WTC11 (cell line): ENCODE results near the gene KSR1. TPM values are rescaled to one million over a fixed set of nuclear protein-coding genes. Genes with fewer than 3 reads are reported as not detected.

ENCODE experiments used
- ATAC-seq: fragments of 200-7000 bp; cut with Tn5 transposase; 2 replicates; pipeline ENCODE4 v1.10.0; 2021; ENCODE audit warnings: mild to moderate bottlenecking, moderate library complexity
- CTCF ChIA-PET: fragments of 300-600 bp; sonication (Branson Sonifier 250); formaldehyde crosslinking; loops from one replicate; lab custom pipeline; 2021; ENCODE audit warnings: antibody characterized with exemption; lab: Charles Lee
- POLR2A ChIA-PET: fragments of 350-600 bp; sonication (Branson Sonifier 250); formaldehyde crosslinking; loops from one replicate; lab custom pipeline; 2021; ENCODE audit warnings: antibody characterized with exemption; lab: Charles Lee
- DNase-seq: peaks from one replicate; pipeline ENCODE4 v3.0.0; 2021; ENCODE audit warnings: low spot score
- H3K27ac Mint-ChIP-seq: 2 replicates; pipeline ENCODE4 v1.8.0; 2021; ENCODE audit warnings: mixed read lengths
- H3K27me3 Mint-ChIP-seq: 2 replicates; pipeline ENCODE4 v1.8.0; 2021; ENCODE audit warnings: low read depth, mild to moderate bottlenecking, moderate library complexity, mixed read lengths
- H3K36me3 Mint-ChIP-seq: 2 replicates; pipeline ENCODE4 v1.8.0; 2021; ENCODE audit warnings: mixed read lengths
- H3K4me1 Mint-ChIP-seq: 2 replicates; pipeline ENCODE4 v1.8.0; 2022; ENCODE audit warnings: mixed read lengths
- H3K4me3 Mint-ChIP-seq: 2 replicates; pipeline ENCODE4 v1.8.0; 2021; ENCODE audit warnings: mild to moderate bottlenecking, moderate library complexity, mixed read lengths
- H3K9me3 Mint-ChIP-seq: 2 replicates; pipeline ENCODE4 v1.8.0; 2021; ENCODE audit warnings: mixed read lengths
- ELF4 ChIP-seq: sonication (generic); formaldehyde crosslinking; IDR thresholded peaks from 2 replicates; pipeline ENCODE4 v1.8.1; 2022; ENCODE audit warnings: low read depth, mild to moderate bottlenecking, moderate library complexity, missing genetic modification reagents
- FOXJ3 ChIP-seq: sonication (generic); formaldehyde crosslinking; IDR thresholded peaks from 2 replicates; pipeline ENCODE4 v1.9.0; 2021; ENCODE audit warnings: missing genetic modification reagents, mild to moderate bottlenecking, borderline replicate concordance
- FOXP1 ChIP-seq: sonication (generic); formaldehyde crosslinking; IDR thresholded peaks from 2 replicates; pipeline ENCODE4 v1.8.0; 2022; ENCODE audit warnings: missing genetic modification reagents, mild to moderate bottlenecking, moderate library complexity, borderline replicate concordance
- GABPB1 ChIP-seq: sonication (generic); formaldehyde crosslinking; IDR thresholded peaks from 2 replicates; pipeline ENCODE4 v1.8.1; 2023; ENCODE audit warnings: mild to moderate bottlenecking, missing genetic modification reagents
- HMGA2 ChIP-seq: fragments of 250-450 bp; sonication (Bioruptor Pico); IDR thresholded peaks from 2 replicates; pipeline ENCODE4 v1.4.0; 2021; ENCODE audit warnings: mild to moderate bottlenecking, moderate library complexity
- KAT7 ChIP-seq: sonication (generic); formaldehyde crosslinking; IDR thresholded peaks from 2 replicates; pipeline ENCODE4 v1.8.1; 2023; ENCODE audit warnings: missing genetic modification reagents, mild to moderate bottlenecking, borderline replicate concordance
- ZNF396 ChIP-seq: fragments of 250-450 bp; sonication (Bioruptor Pico); IDR thresholded peaks from 2 replicates; pipeline ENCODE4 v1.8.0; 2021; ENCODE audit warnings: mild to moderate bottlenecking, moderate library complexity, borderline replicate concordance
- ZNF416 ChIP-seq: fragments of 250-450 bp; sonication (Bioruptor Pico); IDR thresholded peaks from 2 replicates; pipeline ENCODE4 v1.9.0; 2021; ENCODE audit warnings: mild to moderate bottlenecking, inconsistent platforms
- ZNF423 ChIP-seq: fragments of 250-450 bp; sonication (Bioruptor Pico); IDR thresholded peaks from 2 replicates; pipeline ENCODE4 v2.1.2; 2022; ENCODE audit warnings: mild to moderate bottlenecking, moderate library complexity
- total RNA-seq: library from RNA; stranded (reverse); gene quantifications from 3 replicates; pipeline ENCODE4 v1.2.3, GENCODE V29; 2021
- TF ChIP-seq, protein P1 (sequence below): sonication (generic); formaldehyde crosslinking; IDR thresholded peaks from 2 replicates; pipeline ENCODE4 v1.8.0; 2022; ENCODE audit warnings: mild to moderate bottlenecking, missing genetic modification reagents
- TF ChIP-seq, protein P2 (sequence below): fragments of 250-450 bp; sonication (Bioruptor Pico); IDR thresholded peaks from 2 replicates; pipeline ENCODE4 v2.1.2; 2022; ENCODE audit warnings: mild to moderate bottlenecking, moderate library complexity
- TF ChIP-seq, protein P3 (sequence below): fragments of 250-450 bp; sonication (Bioruptor Pico); IDR thresholded peaks from 2 replicates; pipeline ENCODE4 v1.9.0; 2021; ENCODE audit warnings: mild to moderate bottlenecking
- TF ChIP-seq, protein P4 (sequence below): sonication (generic); formaldehyde crosslinking; IDR thresholded peaks from 2 replicates; pipeline ENCODE4 v1.8.1; 2022; ENCODE audit warnings: low read depth, missing genetic modification reagents, borderline replicate concordance

Gene KSR1
- total RNA-seq, 1 experiment from 2014 or later: 45.5 TPM

DNA sequence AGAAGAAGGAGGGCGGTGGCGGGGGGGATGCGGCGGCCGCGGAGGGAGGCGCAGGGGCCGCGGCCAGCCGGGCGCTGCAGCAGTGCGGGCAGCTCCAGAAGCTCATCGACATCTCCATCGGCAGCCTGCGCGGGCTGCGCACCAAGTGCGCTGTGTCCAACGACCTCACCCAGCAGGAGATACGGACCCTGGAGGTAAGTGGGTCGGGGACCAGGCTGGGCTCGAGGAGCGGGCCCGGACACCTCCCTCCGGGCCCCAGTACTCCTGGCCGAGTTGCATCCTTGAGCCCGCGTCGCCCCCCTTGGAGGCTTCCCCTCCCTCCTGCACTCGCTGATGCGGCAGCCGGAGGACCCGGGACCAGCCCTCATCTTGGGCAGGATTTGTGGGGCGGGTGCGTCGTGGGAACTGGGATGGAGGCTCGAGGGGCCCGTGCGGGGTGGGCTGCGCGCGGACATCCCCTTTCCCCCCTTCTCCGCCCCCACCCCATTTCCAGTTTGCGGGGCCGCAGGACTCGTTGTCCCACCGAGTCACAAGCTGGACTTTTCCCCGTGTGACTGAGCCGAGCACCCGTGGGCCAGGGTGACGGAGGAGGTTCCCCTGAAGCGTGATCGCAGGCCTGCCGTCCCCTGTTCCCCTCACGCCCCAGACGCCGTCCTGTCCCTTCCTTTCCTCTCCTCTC is 572 bp downstream of the KSR1 start:
- peak; percentile 50 for DNase-seq
- peaks cover 48% of the 10 kb centered on the region for H3K4me1 Mint-ChIP-seq
- ChIA-PET CTCF (interaction anchor here (0.6 to 3.5 kb wide), 33 partner anchors 9 to 303 kb away, joined by 3 to 41 read pairs (median 6); no protein-coding TSS in a partner anchor), POLR2A (interaction anchor here (0.8 kb wide), 1 partner anchor 146 kb away, joined by 3 read pairs; no protein-coding TSS in a partner anchor)
- H3K27me3 Mint-ChIP-seq: peaks cover 12% of the 10 kb centered on the region
- H3K4me3 Mint-ChIP-seq: peak overlapping the region; percentile 90
- H3K36me3 Mint-ChIP-seq: no peaks in the 10 kb centered on the region
- no peak for TF ChIP-seq ELF4 (CRISPR knock-in tag)
- no peak for TF ChIP-seq FOXP1 (CRISPR knock-in tag)
- TF ChIP-seq, protein P1, sequence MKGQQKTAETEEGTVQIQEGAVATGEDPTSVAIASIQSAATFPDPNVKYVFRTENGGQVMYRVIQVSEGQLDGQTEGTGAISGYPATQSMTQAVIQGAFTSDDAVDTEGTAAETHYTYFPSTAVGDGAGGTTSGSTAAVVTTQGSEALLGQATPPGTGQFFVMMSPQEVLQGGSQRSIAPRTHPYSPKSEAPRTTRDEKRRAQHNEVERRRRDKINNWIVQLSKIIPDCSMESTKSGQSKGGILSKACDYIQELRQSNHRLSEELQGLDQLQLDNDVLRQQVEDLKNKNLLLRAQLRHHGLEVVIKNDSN: no peak
- TF ChIP-seq ZNF423 (CRISPR knock-in tag): no peak
- ATAC-seq: no peak
- no peaks in the 10 kb centered on the region for H3K9me3 Mint-ChIP-seq
- H3K27ac Mint-ChIP-seq: no peak overlapping the region; the same call in 1 of the 2 replicates

DNA sequence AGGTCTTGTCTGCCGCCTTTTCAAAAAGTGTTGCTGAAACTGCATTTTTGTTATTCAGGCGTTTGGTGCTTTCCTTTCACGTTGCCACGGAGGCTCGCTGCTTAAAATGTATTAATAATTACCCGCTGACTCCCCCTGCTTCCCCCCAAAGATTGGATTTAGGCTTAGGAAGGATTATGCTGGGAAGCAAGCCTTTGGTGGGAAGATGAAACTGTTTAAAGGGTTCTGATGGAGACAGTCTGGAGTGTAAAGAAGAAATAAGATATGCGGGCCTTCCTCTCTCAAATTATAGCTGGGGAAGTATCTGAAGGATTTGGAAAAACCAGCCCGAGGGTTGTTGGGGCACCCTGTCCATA is 1.1 kb downstream of the KSR1 start:
- ChIA-PET CTCF (interaction anchor here (0.7 to 3.5 kb wide), 9 partner anchors 8 to 153 kb away, joined by 3 to 19 read pairs (median 7); no protein-coding TSS in a partner anchor), POLR2A (no interaction called here)
- peaks cover 51% of the 10 kb centered on the region for H3K4me1 Mint-ChIP-seq
- H3K36me3 Mint-ChIP-seq: no peaks in the 10 kb centered on the region
- peak overlapping the region; percentile 90 for H3K4me3 Mint-ChIP-seq
- peaks cover 12% of the 10 kb centered on the region for H3K27me3 Mint-ChIP-seq
- H3K27ac Mint-ChIP-seq: peak overlapping the region; percentile 65; the same call in 1 of the 2 replicates
- TF ChIP-seq, protein P2, sequence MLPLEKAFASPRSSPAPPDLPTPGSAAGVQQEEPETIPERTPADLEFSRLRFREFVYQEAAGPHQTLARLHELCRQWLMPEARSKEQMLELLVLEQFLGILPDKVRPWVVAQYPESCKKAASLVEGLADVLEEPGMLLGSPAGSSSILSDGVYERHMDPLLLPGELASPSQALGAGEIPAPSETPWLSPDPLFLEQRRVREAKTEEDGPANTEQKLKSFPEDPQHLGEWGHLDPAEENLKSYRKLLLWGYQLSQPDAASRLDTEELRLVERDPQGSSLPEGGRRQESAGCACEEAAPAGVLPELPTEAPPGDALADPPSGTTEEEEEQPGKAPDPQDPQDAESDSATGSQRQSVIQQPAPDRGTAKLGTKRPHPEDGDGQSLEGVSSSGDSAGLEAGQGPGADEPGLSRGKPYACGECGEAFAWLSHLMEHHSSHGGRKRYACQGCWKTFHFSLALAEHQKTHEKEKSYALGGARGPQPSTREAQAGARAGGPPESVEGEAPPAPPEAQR (CRISPR knock-in tag): no peak
- TF ChIP-seq HMGA2 (CRISPR knock-in tag): no peak
- TF ChIP-seq, protein P3, sequence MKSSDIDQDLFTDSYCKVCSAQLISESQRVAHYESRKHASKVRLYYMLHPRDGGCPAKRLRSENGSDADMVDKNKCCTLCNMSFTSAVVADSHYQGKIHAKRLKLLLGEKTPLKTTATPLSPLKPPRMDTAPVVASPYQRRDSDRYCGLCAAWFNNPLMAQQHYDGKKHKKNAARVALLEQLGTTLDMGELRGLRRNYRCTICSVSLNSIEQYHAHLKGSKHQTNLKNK (CRISPR knock-in tag): no peak
- no peak for TF ChIP-seq ZNF416 (CRISPR knock-in tag)
- no peak for TF ChIP-seq ZNF423 (CRISPR knock-in tag)
- no peak for DNase-seq
- H3K9me3 Mint-ChIP-seq: no peaks in the 10 kb centered on the region
- no peak for ATAC-seq

DNA sequence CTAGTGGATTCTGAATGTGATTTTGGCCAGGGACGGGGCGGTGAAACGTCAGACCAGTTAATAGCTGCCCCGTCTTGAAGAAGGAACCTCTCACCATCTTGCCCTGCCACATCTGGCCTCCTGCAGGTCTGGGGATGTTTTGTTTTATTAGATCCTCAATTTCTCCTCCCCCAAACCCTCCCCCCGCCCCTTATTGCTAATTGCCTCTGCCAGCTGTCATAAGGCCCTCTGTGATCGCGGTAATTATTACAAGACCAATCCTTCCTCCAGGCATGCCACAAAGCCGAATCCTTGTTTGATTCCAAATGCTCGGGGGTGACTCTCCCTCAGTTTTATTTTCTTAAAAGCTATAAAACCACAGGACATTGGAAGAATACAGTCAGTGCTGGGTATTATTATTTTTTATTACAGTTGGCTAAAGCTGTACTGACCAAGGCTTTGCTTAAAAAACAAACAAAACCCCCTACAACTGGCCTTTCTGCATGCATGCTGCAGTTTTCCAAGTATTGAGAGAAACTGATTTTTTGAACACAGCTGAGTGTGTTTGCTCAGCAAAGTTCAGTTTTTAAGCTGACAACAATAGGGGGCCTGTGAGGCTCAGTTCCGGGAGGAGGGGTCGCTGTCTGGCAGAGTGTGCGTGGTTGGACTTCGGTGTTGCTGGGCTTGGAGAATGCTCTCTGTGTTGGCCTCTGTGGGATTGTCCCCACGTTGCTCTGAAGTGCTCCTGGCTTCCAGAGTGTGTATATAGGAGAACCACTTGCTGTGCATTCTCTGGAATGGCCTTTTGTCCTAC is 1.7 kb downstream of the KSR1 start:
- no peak for DNase-seq
- H3K36me3 Mint-ChIP-seq: no peaks in the 10 kb centered on the region
- H3K27me3 Mint-ChIP-seq: peaks cover 12% of the 10 kb centered on the region
- POLR2A ChIA-PET: interaction anchor here (0.7 kb wide), 1 partner anchor 119 kb away, joined by 4 read pairs; no protein-coding TSS in a partner anchor
- peak overlapping the region; percentile 60; the same call in 1 of the 2 replicates for H3K27ac Mint-ChIP-seq
- CTCF ChIA-PET: interaction anchor here (0.6 to 3.5 kb wide), 18 partner anchors 8 to 213 kb away, joined by 3 to 19 read pairs (median 4); no protein-coding TSS in a partner anchor
- peak; percentile 6 for ATAC-seq
- H3K9me3 Mint-ChIP-seq: no peaks in the 10 kb centered on the region
- 0 out of 2 replicates have a peak, but pooled peaks have one; percentile 28 for TF ChIP-seq GABPB1 (CRISPR knock-in tag)
- TF ChIP-seq, protein P4, sequence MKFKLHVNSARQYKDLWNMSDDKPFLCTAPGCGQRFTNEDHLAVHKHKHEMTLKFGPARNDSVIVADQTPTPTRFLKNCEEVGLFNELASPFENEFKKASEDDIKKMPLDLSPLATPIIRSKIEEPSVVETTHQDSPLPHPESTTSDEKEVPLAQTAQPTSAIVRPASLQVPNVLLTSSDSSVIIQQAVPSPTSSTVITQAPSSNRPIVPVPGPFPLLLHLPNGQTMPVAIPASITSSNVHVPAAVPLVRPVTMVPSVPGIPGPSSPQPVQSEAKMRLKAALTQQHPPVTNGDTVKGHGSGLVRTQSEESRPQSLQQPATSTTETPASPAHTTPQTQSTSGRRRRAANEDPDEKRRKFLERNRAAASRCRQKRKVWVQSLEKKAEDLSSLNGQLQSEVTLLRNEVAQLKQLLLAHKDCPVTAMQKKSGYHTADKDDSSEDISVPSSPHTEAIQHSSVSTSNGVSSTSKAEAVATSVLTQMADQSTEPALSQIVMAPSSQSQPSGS: no peak
- H3K4me3 Mint-ChIP-seq: peak overlapping the region; percentile 90
- peaks cover 55% of the 10 kb centered on the region for H3K4me1 Mint-ChIP-seq

DNA sequence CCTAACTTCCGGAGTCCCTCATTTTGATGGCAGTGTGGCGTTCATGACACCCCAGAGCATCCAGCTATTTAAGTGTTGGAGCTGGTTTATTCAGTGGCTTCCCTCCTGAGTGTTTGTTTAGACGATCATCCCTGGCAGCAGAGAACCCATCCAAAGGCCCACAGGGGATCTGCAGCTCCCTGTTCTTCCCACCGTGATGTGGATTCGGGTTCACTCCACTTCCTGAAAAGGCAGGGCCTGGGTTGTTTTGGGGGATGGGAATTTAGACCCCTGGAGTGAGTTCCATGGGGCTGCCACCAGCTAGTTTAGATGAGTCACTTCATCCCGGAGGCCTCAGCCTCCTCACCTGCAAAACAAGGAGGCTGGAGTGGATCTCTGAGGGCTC is 2.3 kb downstream of the KSR1 start:
- peak; percentile 12 for ATAC-seq
- CTCF ChIA-PET: interaction anchor here (0.6 to 3.5 kb wide), 16 partner anchors 16 to 213 kb away, joined by 3 to 19 read pairs (median 4); no protein-coding TSS in a partner anchor

More for the DNA sequence above, 2.3 kb downstream of the KSR1 start:
- peaks cover 61% of the 10 kb centered on the region for H3K4me1 Mint-ChIP-seq
- H3K4me3 Mint-ChIP-seq: peak overlapping the region; percentile 90
- peaks cover 12% of the 10 kb centered on the region for H3K27me3 Mint-ChIP-seq
- DNase-seq: peak; percentile 35
- H3K9me3 Mint-ChIP-seq: no peaks in the 10 kb centered on the region
- POLR2A ChIA-PET: interaction anchor here (0.7 kb wide), 1 partner anchor 119 kb away, joined by 4 read pairs; no protein-coding TSS in a partner anchor
- no peaks in the 10 kb centered on the region for H3K36me3 Mint-ChIP-seq
- TF ChIP-seq KAT7 (CRISPR knock-in tag) (no peak), ZNF396 (CRISPR knock-in tag) (no peak), FOXJ3 (no peak), ZNF423 (CRISPR knock-in tag) (peak; percentile 95)
- H3K27ac Mint-ChIP-seq: peak overlapping the region; percentile 60; the same call in 1 of the 2 replicates
